Breast epithelium (tissue), 4 donors: Measurements from ENCODE around the gene BICD2. TPM values are rescaled to one million over a fixed set of nuclear protein-coding genes. Genes with fewer than 3 reads are reported as not detected.

ENCODE experiments used
- DNase-seq, 2 donors: peaks; one replicate each; pipeline ENCODE4 v3.0.0-alpha.2; 2019; ENCODE audit warnings: low spot score in 2 of 2
- H3K27ac ChIP-seq, 2 donors: fragments of 200-600 bp; sonication (generic) in 1 of 2; one replicate each; pipeline ENCODE4 v1.5.1; 2016 to 2019; ENCODE audit warnings: mild to moderate bottlenecking in 1 of 2
- H3K27me3 ChIP-seq, 2 donors: fragments of 200-600 bp; sonication (generic) in 1 of 2; one replicate each; pipeline versions ENCODE4 v1.5.1 to v1.6.0; 2017 to 2019; ENCODE audit warnings: control low read depth in 1 of 2, mild to moderate bottlenecking in 1 of 2
- H3K36me3 ChIP-seq: fragments of 200-600 bp; one replicate; pipeline ENCODE4 v1.5.1; 2019
- H3K4me1 ChIP-seq, 2 donors: fragments of 200-600 bp; sonication (generic); one replicate each; pipeline ENCODE4 v1.5.1; 2016 to 2019; ENCODE audit warnings: control low read depth in 1 of 2
- H3K4me3 ChIP-seq, 3 donors: fragments of 200-600 bp; sonication (generic); 1 replicate in 2 of 3; 2 replicates in 1 of 3; pipeline ENCODE4 v1.5.1; 2016 to 2019; ENCODE audit warnings: mild to moderate bottlenecking in 3 of 3, moderate library complexity in 2 of 3
- H3K9me3 ChIP-seq, 2 donors: fragments of 200-600 bp; sonication (generic) in 1 of 2; one replicate each; pipeline ENCODE4 v1.5.1; 2016 to 2019; ENCODE audit warnings: control low read depth in 1 of 2
- POLR2A ChIP-seq: fragments of 450-650 bp; IDR thresholded peaks from one replicate; pipeline ENCODE4 v1.6.1; 2016; ENCODE audit warnings: antibody characterized with exemption, mild to moderate bottlenecking, moderate library complexity
- POLR2AphosphoS5 ChIP-seq, 3 donors: sonication (generic); formaldehyde crosslinking; IDR thresholded peaks; one replicate each; pipeline ENCODE4 v1.6.1; 2017; ENCODE audit warnings: antibody characterized with exemption in 3 of 3
- intact Hi-C: fragments of 100-400 bp; cut with DNase I; formaldehyde crosslinking; loops from one replicate; pipeline ENCODE4 v1.15.1; 2023; ENCODE audit warnings: low total_unique reads
- total RNA-seq, 3 donors: library from RNA; depleted of rRNA; stranded (reverse); fragments of >200 nt; gene quantifications; one replicate each; pipeline ENCODE4 v1.1.0, GENCODE V29; 2016
- TF ChIP-seq, protein P1 (sequence below), 3 donors: fragments of 450-650 bp; IDR thresholded peaks; one replicate each; pipeline ENCODE4 v1.5.1; 2016 to 2017; ENCODE audit warnings: antibody characterized with exemption in 3 of 3, mild to moderate bottlenecking in 3 of 3, moderate library complexity in 3 of 3

BICD2 gene
- total RNA-seq, 3 donors from 2014 or later, result 22.8 to 56.0 (median 26.5) TPM

- H3K27ac ChIP-seq, result no peak overlapping the region
- H3K4me1 ChIP-seq, result no peaks in the 10 kb centered on the region
- TF ChIP-seq POLR2A (no peak), POLR2AphosphoS5 (IDR thresholded peaks at IDR 0.05) (no peak)
- TF ChIP-seq, protein P1, sequence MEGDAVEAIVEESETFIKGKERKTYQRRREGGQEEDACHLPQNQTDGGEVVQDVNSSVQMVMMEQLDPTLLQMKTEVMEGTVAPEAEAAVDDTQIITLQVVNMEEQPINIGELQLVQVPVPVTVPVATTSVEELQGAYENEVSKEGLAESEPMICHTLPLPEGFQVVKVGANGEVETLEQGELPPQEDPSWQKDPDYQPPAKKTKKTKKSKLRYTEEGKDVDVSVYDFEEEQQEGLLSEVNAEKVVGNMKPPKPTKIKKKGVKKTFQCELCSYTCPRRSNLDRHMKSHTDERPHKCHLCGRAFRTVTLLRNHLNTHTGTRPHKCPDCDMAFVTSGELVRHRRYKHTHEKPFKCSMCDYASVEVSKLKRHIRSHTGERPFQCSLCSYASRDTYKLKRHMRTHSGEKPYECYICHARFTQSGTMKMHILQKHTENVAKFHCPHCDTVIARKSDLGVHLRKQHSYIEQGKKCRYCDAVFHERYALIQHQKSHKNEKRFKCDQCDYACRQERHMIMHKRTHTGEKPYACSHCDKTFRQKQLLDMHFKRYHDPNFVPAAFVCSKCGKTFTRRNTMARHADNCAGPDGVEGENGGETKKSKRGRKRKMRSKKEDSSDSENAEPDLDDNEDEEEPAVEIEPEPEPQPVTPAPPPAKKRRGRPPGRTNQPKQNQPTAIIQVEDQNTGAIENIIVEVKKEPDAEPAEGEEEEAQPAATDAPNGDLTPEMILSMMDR (IDR thresholded peaks at IDR 0.05), result no peak
- intact Hi-C loops, result no loop called here
- no peaks in the 10 kb centered on the region for H3K36me3 ChIP-seq
- no peak overlapping the region for H3K4me3 ChIP-seq
- H3K9me3 ChIP-seq, result no peaks in the 10 kb centered on the region
- H3K27me3 ChIP-seq, result no peaks in the 10 kb centered on the region
- DNase-seq, result peak in 1 of 2 donors; percentile 35
Measured at GRCh38 chr9:92727716-92728700, 36.6 kb downstream of the BICD2 start.

DNA sequence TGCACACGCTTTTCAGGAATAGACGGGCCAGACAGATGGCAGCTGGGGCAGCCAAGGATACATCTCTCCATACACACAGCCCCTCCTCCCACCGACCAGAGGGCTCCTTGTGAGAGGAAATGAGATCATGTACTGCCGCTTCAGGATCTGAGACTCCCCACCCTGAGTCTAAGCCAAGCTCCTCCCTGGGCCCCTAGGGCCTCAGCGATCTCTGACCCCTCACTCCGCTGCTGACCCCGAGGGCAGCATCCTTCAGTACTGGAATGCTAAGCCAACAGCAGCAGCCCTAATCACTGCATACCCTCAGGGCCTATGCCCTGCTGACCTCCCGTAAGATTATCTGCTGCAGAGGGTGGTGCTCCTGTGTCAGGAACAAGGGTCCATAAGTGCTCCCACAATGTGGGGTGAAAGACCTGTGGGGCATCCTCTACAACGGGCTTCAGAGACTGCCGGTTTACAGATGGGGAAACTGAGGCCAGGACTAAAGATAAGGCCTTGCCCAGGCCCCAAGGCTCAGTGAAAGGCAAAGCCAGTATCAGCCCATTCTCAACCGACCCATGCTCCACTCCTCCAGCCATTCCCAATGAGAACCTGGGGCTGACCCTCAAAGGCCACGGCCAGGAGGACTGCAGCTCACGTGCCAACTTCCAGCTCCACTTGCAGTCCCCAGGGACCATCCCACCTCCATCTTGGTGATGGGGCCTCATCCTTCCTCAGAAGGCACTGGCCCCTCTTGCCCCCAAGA is 37.5 kb downstream of the BICD2 start:
- no peaks in the 10 kb centered on the region for H3K36me3 ChIP-seq
- no peaks in the 10 kb centered on the region for H3K4me1 ChIP-seq
- no peak overlapping the region for H3K4me3 ChIP-seq
- intact Hi-C loops, result no loop called here
- TF ChIP-seq, protein P1 (IDR thresholded peaks at IDR 0.05), result no peak
- no peaks in the 10 kb centered on the region for H3K9me3 ChIP-seq
- no peaks in the 10 kb centered on the region for H3K27me3 ChIP-seq
- no peak overlapping the region for H3K27ac ChIP-seq
- peak in 1 of 2 donors; percentile 25 for DNase-seq

GRCh38 chr9:92726348-92726747 is 38.3 kb downstream of the BICD2 start:
- TF ChIP-seq, protein P1 (IDR thresholded peaks at IDR 0.05), result no peak
- no peak for TF ChIP-seq POLR2A
- no peak for TF ChIP-seq POLR2AphosphoS5 (IDR thresholded peaks at IDR 0.05)
- Histone ChIP-seq H3K36me3 (no peaks in the 10 kb centered on the region), H3K9me3 (no peaks in the 10 kb centered on the region), H3K4me3 (no peak overlapping the region), H3K4me1 (no peaks in the 10 kb centered on the region), H3K27me3 (no peaks in the 10 kb centered on the region), H3K27ac (no peak overlapping the region)
- no peak for DNase-seq
- intact Hi-C loops, result no loop called here

GRCh38 chr9:92725766-92726165 is 38.9 kb downstream of the BICD2 start:
- Histone ChIP-seq H3K27ac (no peak overlapping the region), H3K4me1 (no peaks in the 10 kb centered on the region), H3K27me3 (no peaks in the 10 kb centered on the region), H3K36me3 (no peaks in the 10 kb centered on the region), H3K9me3 (no peaks in the 10 kb centered on the region), H3K4me3 (no peak overlapping the region)
- intact Hi-C loops, result no loop called here
- no peak for DNase-seq
- TF ChIP-seq, protein P1 (IDR thresholded peaks at IDR 0.05), result no peak
- TF ChIP-seq POLR2AphosphoS5 (IDR thresholded peaks at IDR 0.05) (no peak), POLR2A (no peak)

- H3K4me3 ChIP-seq, result no peak overlapping the region
- no peaks in the 10 kb centered on the region for H3K36me3 ChIP-seq
- no peak for DNase-seq
- H3K4me1 ChIP-seq, result no peaks in the 10 kb centered on the region
- TF ChIP-seq POLR2A, result no peak
- TF ChIP-seq POLR2AphosphoS5 (IDR thresholded peaks at IDR 0.05), result no peak
- TF ChIP-seq, protein P1 (IDR thresholded peaks at IDR 0.05), result no peak
- intact Hi-C loops, result no loop called here
- H3K9me3 ChIP-seq, result no peaks in the 10 kb centered on the region
- H3K27ac ChIP-seq, result no peak overlapping the region
- no peaks in the 10 kb centered on the region for H3K27me3 ChIP-seq
Measured at GRCh38 chr9:92725266-92725545, 39.4 kb downstream of the BICD2 start.
